Testis (tissue), 2 donors: ENCODE measurements around the gene DSG1.

Source experiments
- POLR2A ChIP-seq: fragments of 450-650 bp; IDR thresholded peaks from one replicate; pipeline ENCODE4 v1.6.1; 2017; ENCODE audit warnings: antibody characterized with exemption, mild to moderate bottlenecking, moderate library complexity
- TF ChIP-seq, protein P1 (sequence below), 3 experiments: fragments of 450-650 bp in 2 of 3; fragments of 200-600 bp in 1 of 3; sonication (generic) in 1 of 3; IDR thresholded peaks; one replicate each; pipeline ENCODE4 v1.5.1; 2016 to 2019; ENCODE audit warnings: antibody characterized with exemption in 3 of 3, mild to moderate bottlenecking in 2 of 3, moderate library complexity in 1 of 3

DNA sequence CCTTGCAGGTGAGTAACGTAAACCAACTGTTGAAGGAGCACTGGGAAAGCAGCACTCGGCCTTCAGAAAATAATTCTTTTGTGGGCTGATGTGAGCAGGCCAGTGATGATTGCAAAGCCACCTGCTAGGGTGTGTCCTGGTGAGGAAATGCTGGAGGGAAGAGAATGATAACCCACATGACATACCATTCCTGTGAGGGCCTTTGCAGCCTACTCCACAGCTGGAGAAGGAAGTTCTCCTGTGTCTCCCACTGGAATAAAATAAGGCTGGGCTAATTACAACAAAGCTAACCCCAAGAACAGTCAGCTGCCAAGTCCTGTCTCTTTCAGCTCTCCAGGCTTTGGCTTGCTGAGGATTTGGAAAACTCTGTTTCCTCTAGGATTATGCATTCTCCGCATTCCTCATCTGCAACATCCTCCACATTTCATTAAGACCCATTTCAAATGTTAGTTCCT is 16.7 kb upstream of the DSG1 start:
- TF ChIP-seq, protein P1, sequence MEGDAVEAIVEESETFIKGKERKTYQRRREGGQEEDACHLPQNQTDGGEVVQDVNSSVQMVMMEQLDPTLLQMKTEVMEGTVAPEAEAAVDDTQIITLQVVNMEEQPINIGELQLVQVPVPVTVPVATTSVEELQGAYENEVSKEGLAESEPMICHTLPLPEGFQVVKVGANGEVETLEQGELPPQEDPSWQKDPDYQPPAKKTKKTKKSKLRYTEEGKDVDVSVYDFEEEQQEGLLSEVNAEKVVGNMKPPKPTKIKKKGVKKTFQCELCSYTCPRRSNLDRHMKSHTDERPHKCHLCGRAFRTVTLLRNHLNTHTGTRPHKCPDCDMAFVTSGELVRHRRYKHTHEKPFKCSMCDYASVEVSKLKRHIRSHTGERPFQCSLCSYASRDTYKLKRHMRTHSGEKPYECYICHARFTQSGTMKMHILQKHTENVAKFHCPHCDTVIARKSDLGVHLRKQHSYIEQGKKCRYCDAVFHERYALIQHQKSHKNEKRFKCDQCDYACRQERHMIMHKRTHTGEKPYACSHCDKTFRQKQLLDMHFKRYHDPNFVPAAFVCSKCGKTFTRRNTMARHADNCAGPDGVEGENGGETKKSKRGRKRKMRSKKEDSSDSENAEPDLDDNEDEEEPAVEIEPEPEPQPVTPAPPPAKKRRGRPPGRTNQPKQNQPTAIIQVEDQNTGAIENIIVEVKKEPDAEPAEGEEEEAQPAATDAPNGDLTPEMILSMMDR (IDR thresholded peaks at IDR 0.05), result no peak
- no peak for TF ChIP-seq POLR2A
